Measurements from ENCODE around the gene PCNX2.

- no peak for TF ChIP-seq CTCF (IDR thresholded peaks at IDR 0.05)
- no peak for TF ChIP-seq POLR2AphosphoS5 (IDR thresholded peaks at IDR 0.05)
- no peak for TF ChIP-seq POLR2A (IDR thresholded peaks at IDR 0.05)
- TF ChIP-seq EP300 (IDR thresholded peaks at IDR 0.05): no peak
Observed at GRCh38 chr1:232980986-232981560, 314.5 kb downstream of the PCNX2 start.

Measured in stomach (tissue), 4 donors.